ENCODE measurements around the gene ARMH1.
"Not testable (repeated sequence)": the region's sequence is repeated elsewhere in the genome, so short reads cannot be mapped to it uniquely, and the experiment has no call there.

Gene ARMH1

GRCh38 chr1:44693900-44694299 lies 19.4 kb downstream of the ARMH1 start:
- H3K4me3 ChIP-seq (ENCODE audit: low read length) = no peak overlapping the region
- H3K36me3 ChIP-seq (ENCODE audit: control insufficient read depth, insufficient read depth, low read length) = no peaks in the 10 kb centered on the region
- no peak overlapping the region for H3K27ac ChIP-seq (ENCODE audit: low read depth, low read length)
- no peak overlapping the region for H3K9ac ChIP-seq (ENCODE audit: low read length)
- no peaks in the 10 kb centered on the region for H3K4me1 ChIP-seq (ENCODE audit: control insufficient read depth, insufficient read depth, low read length)
- H3K27me3 ChIP-seq (ENCODE audit: control insufficient read depth, insufficient read depth, low read length) = no peaks in the 10 kb centered on the region

DNA sequence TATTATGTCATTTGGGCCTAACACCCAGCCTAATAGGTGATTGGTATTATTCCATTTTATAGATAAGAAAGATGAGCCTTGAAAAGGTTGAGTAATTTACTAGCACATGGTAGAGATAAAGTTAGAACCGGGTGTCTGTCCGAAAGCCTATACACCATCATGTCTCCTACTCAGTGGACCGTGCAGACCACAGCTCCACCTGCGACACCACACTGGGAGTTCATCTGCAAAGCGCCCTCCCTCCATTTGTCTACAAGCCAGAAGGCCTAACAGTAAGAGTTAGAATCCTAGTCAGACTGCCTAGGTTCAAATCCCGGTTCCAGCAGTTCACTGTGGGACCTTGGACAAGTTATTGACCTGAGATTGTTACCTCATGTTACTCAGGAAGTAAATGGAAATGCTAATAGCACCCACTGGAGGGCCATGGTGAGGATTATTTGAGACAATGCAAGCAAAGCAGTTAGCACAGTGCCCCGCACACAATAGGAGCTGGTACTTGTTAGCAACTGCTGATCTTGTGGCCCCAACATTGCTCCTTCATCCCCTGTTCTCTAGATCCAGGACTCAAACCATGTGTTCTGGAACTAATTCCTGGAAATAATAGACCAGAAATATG lies 20.5 kb downstream of the ARMH1 start:
- Histone ChIP-seq H3K4me3 (ENCODE audit: low read length) (no peak overlapping the region), H3K27ac (ENCODE audit: low read depth, low read length) (no peak overlapping the region), H3K36me3 (ENCODE audit: control insufficient read depth, insufficient read depth, low read length) (no peaks in the 10 kb centered on the region), H3K4me1 (ENCODE audit: control insufficient read depth, insufficient read depth, low read length) (no peaks in the 10 kb centered on the region), H3K27me3 (ENCODE audit: control insufficient read depth, insufficient read depth, low read length) (no peaks in the 10 kb centered on the region), H3K9ac (ENCODE audit: low read length) (no peak overlapping the region)

DNA sequence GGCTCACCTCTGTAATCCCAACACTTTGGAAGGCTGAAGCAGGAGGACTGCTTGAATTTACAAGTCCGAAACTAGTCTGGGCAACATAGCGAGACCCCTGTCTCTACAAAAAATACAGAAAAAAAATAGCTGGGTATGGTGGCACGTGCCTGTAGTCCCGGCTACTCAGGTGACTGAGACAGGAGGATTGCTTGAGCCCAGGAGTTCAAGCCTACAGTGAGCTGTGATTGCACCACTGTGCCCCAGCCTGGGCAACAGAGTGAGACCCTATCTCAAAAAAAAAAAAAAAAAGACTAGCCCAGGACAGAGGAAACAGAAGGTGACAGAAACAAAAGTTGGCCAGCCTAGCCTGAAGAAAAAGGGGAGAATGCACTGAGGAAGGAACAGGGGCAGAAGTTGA lies 21.2 kb downstream of the ARMH1 start:
- H3K4me3 ChIP-seq (ENCODE audit: low read length) = no peak overlapping the region
- H3K27ac ChIP-seq (ENCODE audit: low read depth, low read length) = no peak overlapping the region
- H3K9ac ChIP-seq (ENCODE audit: low read length) = no peak overlapping the region
- no peaks in the 10 kb centered on the region for H3K27me3 ChIP-seq (ENCODE audit: control insufficient read depth, insufficient read depth, low read length)
- no peaks in the 10 kb centered on the region for H3K4me1 ChIP-seq (ENCODE audit: control insufficient read depth, insufficient read depth, low read length)
- H3K36me3 ChIP-seq (ENCODE audit: control insufficient read depth, insufficient read depth, low read length) = no peaks in the 10 kb centered on the region

DNA sequence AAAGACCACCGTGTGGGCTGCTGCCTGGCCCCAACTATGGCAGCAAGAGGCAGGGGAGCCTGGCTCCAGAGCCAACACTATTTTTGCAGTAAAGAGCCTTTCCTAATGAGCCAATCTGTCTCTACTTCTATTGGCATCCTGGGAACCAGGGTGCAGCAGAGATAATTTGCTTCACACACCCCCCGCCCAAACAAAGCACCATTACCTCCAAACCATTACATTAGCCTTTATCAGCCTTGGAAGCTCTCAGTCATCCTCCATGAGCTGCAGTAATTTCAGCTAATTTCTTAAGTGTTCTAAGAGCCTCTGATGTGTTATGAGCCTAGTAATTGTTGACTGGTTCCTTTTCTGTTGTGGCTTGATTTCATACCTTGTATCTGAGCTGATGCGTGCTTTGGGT lies 21.6 kb downstream of the ARMH1 start:
- Histone ChIP-seq H3K4me1 (ENCODE audit: control insufficient read depth, insufficient read depth, low read length) (no peaks in the 10 kb centered on the region), H3K9ac (ENCODE audit: low read length) (no peak overlapping the region), H3K4me3 (ENCODE audit: low read length) (no peak overlapping the region), H3K27ac (ENCODE audit: low read depth, low read length) (no peak overlapping the region), H3K27me3 (ENCODE audit: control insufficient read depth, insufficient read depth, low read length) (no peaks in the 10 kb centered on the region), H3K36me3 (ENCODE audit: control insufficient read depth, insufficient read depth, low read length) (no peaks in the 10 kb centered on the region)

DNA sequence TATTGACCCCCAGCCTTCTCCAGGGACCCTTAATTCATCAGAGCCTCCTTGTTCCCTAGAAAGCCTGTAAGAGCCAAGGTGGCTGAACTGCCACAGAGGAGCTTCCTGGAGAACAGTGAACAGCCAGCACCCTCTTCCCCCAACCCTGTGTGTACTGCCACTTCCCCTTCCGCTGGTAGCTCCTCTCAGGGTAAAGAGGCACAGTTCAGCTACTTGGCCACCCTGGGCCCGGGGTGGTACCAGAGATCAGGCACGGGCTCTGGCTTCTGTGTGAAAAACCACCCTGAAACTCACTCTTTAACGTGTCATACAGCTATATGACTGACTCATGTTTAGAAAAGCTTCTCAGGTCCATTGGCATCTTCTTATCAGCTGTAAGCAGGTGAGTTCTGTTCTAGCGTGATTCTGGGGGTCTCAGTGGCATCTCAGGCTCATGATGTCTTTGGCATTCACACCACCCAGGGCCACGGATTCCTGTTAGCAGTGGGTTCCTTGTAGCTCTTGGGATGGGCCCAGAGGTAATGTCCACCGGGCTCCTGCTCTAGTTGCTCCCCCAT lies 22.4 kb downstream of the ARMH1 start:
- no peaks in the 10 kb centered on the region for H3K27me3 ChIP-seq (ENCODE audit: control insufficient read depth, insufficient read depth, low read length)
- H3K36me3 ChIP-seq (ENCODE audit: control insufficient read depth, insufficient read depth, low read length) = no peaks in the 10 kb centered on the region
- no peaks in the 10 kb centered on the region for H3K4me1 ChIP-seq (ENCODE audit: control insufficient read depth, insufficient read depth, low read length)
- H3K4me3 ChIP-seq (ENCODE audit: low read length) = no peak overlapping the region
- no peak overlapping the region for H3K9ac ChIP-seq (ENCODE audit: low read length)
- no peak overlapping the region for H3K27ac ChIP-seq (ENCODE audit: low read depth, low read length)

- no peak overlapping the region for H3K4me3 ChIP-seq (ENCODE audit: low read length)
- no peak overlapping the region for H3K9ac ChIP-seq (ENCODE audit: low read length)
- no peaks in the 10 kb centered on the region for H3K4me1 ChIP-seq (ENCODE audit: control insufficient read depth, insufficient read depth, low read length)
- no peaks in the 10 kb centered on the region for H3K27me3 ChIP-seq (ENCODE audit: control insufficient read depth, insufficient read depth, low read length)
- H3K27ac ChIP-seq (ENCODE audit: low read depth, low read length) = no peak overlapping the region
- H3K36me3 ChIP-seq (ENCODE audit: control insufficient read depth, insufficient read depth, low read length) = no peaks in the 10 kb centered on the region
These were observed 23.6 kb downstream of the ARMH1 start for GRCh38 chr1:44698138-44698537.

- not testable (repeated sequence) for H3K4me1 ChIP-seq (ENCODE audit: control insufficient read depth, insufficient read depth, low read length); H3K27me3 ChIP-seq (ENCODE audit: control insufficient read depth, insufficient read depth, low read length); H3K4me3 ChIP-seq (ENCODE audit: low read length); H3K9ac ChIP-seq (ENCODE audit: low read length); H3K27ac ChIP-seq (ENCODE audit: low read depth, low read length); H3K36me3 ChIP-seq (ENCODE audit: control insufficient read depth, insufficient read depth, low read length)
These were observed 24.9 kb downstream of the ARMH1 start for GRCh38 chr1:44699375-44699774.

GRCh38 chr1:44700573-44700972 lies 26.1 kb downstream of the ARMH1 start:
- Histone ChIP-seq H3K4me3 (ENCODE audit: low read length) (no peak overlapping the region), H3K27ac (ENCODE audit: low read depth, low read length) (no peak overlapping the region), H3K27me3 (ENCODE audit: control insufficient read depth, insufficient read depth, low read length) (no peaks in the 10 kb centered on the region), H3K4me1 (ENCODE audit: control insufficient read depth, insufficient read depth, low read length) (no peaks in the 10 kb centered on the region), H3K9ac (ENCODE audit: low read length) (no peak overlapping the region), H3K36me3 (ENCODE audit: control insufficient read depth, insufficient read depth, low read length) (no peaks in the 10 kb centered on the region)

DNA sequence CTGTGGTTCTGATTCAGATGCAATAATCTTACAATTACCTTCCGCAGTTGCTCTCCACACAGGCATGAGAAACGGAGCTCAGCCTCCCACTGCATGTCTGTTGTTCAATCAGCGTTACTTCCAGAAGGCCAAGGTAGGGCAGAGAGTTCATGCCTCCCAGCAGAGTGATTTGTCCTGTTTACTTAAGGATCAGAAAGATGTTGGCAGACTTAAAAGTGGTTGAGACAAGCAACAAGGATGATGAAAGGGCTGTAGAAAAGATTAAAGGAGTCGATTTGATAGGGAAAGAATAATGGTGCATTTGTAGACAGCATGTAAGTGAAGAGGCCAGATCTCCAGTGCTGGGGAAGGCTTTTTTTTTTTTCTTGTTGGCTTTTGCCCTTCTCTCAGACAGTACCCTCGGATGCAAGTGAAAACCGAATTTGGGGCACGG lies 26.6 kb downstream of the ARMH1 start:
- Histone ChIP-seq H3K4me3 (ENCODE audit: low read length) (no peak overlapping the region), H3K27me3 (ENCODE audit: control insufficient read depth, insufficient read depth, low read length) (no peaks in the 10 kb centered on the region), H3K36me3 (ENCODE audit: control insufficient read depth, insufficient read depth, low read length) (no peaks in the 10 kb centered on the region), H3K27ac (ENCODE audit: low read depth, low read length) (no peak overlapping the region), H3K4me1 (ENCODE audit: control insufficient read depth, insufficient read depth, low read length) (no peaks in the 10 kb centered on the region), H3K9ac (ENCODE audit: low read length) (no peak overlapping the region)

DNA sequence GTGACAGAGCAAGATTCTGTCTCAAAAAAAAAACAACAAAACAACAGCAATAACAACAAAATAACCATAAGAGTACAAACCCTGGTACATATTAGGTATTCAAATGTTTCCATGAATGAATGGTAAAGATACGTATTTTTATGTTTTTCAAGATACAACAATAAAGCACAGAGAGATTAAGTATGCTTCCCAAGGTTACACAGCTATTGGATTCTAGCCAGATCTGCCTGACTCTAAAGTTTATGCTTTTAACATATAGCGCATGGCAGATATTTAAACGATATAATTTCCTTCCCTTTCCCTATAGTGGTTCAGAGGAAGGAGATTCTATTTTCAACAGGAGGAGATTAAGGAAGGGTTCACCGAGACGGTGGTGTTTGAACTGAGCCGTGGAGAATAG lies 31.0 kb downstream of the ARMH1 start:
- no peak overlapping the region for H3K27ac ChIP-seq (ENCODE audit: low read depth, low read length)
- no peak overlapping the region for H3K9ac ChIP-seq (ENCODE audit: low read length)
- no peaks in the 10 kb centered on the region for H3K27me3 ChIP-seq (ENCODE audit: control insufficient read depth, insufficient read depth, low read length)
- no peaks in the 10 kb centered on the region for H3K36me3 ChIP-seq (ENCODE audit: control insufficient read depth, insufficient read depth, low read length)
- no peak overlapping the region for H3K4me3 ChIP-seq (ENCODE audit: low read length)
- no peaks in the 10 kb centered on the region for H3K4me1 ChIP-seq (ENCODE audit: control insufficient read depth, insufficient read depth, low read length)

GRCh38 chr1:44705938-44706337 lies 31.4 kb downstream of the ARMH1 start:
- no peak overlapping the region for H3K9ac ChIP-seq (ENCODE audit: low read length)
- H3K4me1 ChIP-seq (ENCODE audit: control insufficient read depth, insufficient read depth, low read length) = no peaks in the 10 kb centered on the region
- no peak overlapping the region for H3K4me3 ChIP-seq (ENCODE audit: low read length)
- no peaks in the 10 kb centered on the region for H3K36me3 ChIP-seq (ENCODE audit: control insufficient read depth, insufficient read depth, low read length)
- no peaks in the 10 kb centered on the region for H3K27me3 ChIP-seq (ENCODE audit: control insufficient read depth, insufficient read depth, low read length)
- no peak overlapping the region for H3K27ac ChIP-seq (ENCODE audit: low read depth, low read length)

DNA sequence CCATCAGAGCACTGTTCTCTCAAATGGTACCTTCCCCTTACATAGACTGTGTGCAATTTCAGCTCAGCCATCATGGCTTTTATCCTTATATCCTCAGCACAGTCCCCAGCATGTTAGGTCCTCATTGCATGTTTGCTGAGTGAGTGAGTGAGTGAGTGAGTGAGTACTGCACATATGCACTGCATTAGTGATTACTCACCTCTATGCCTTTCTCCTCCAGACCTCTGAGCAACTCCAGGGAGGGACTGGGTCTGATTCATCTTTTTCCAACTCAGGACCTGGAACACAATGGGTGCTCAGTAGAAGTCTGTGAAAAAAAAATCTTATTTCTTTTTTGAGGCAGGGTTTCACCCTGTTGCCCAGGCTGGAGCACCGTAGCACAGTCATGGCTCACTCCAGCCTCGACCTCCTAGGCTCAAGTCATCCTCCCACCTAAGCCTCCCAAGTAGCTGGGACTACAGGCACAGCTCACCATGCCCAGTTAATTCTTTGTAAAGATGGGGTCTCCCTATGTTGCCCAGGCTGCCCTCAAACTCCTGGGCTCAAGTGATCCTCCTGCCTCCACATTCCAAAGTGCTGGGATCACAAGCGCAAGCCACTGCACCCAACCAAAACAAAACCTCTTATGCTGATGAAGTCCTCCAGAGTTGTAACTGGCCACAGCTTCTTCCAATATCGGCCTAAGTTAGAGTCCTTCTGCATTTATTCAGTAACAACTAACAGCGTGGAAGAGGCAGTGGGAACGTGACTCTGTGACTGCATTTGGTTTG lies 32.8 kb downstream of the ARMH1 start:
- Histone ChIP-seq H3K36me3 (ENCODE audit: control insufficient read depth, insufficient read depth, low read length) (no peaks in the 10 kb centered on the region), H3K4me3 (ENCODE audit: low read length) (no peak overlapping the region), H3K27me3 (ENCODE audit: control insufficient read depth, insufficient read depth, low read length) (no peaks in the 10 kb centered on the region), H3K4me1 (ENCODE audit: control insufficient read depth, insufficient read depth, low read length) (no peaks in the 10 kb centered on the region), H3K27ac (ENCODE audit: low read depth, low read length) (no peak overlapping the region), H3K9ac (ENCODE audit: low read length) (no peak overlapping the region)
